ENCODE results near the gene TECPR1. TPM values are rescaled to one million over a fixed set of nuclear protein-coding genes. Genes with fewer than 3 reads are reported as not detected.
A peak's percentile ranks its signal among the peaks of the same experiment; 100 is the strongest.

The TECPR1 gene
- total RNA-seq, 1 donor from 2014 or later: 23.9 TPM

GRCh38 chr7:98285157-98286092, 33.4 kb upstream of the TECPR1 start:
- Mint-ChIP-seq H3K27ac (ENCODE audit: unreplicated experiment) (no peak overlapping the region), H3K4me1 (ENCODE audit: low read depth, unreplicated experiment) (peaks cover 24% of the 10 kb centered on the region), H3K4me3 (ENCODE audit: unreplicated experiment) (peak overlapping the region; percentile 76), H3K36me3 (ENCODE audit: low read depth, unreplicated experiment) (peaks cover 2% of the 10 kb centered on the region), H3K27me3 (ENCODE audit: low read depth, unreplicated experiment) (no peaks in the 10 kb centered on the region), H3K9me3 (ENCODE audit: unreplicated experiment) (no peaks in the 10 kb centered on the region)
- no peak for TF ChIP-seq CTCF (IDR thresholded peaks at IDR 0.05; ENCODE audit: insufficient read depth, low read depth, low read length)
- TF ChIP-seq EZH2 (IDR thresholded peaks at IDR 0.05; ENCODE audit: insufficient read depth, low read length): no peak
- no peak for DNase-seq (ENCODE audit: low read depth)
- H3K36me3 ChIP-seq (ENCODE audit: insufficient read depth, low read length): no peaks in the 10 kb centered on the region
- peak overlapping the region; percentile 95 for H3K9ac ChIP-seq (ENCODE audit: low read length)
- peak overlapping the region; percentile 17 for H3K4me3 ChIP-seq (ENCODE audit: insufficient read depth, low read depth, low read length)
- peak overlapping the region; percentile 100 for H3K4me2 ChIP-seq (ENCODE audit: low read length)
- no peak for FAIRE-seq
- H3K27ac ChIP-seq (ENCODE audit: low read depth, low read length): peak overlapping the region; percentile 65
- peaks cover 83% of the 10 kb centered on the region for H3K79me2 ChIP-seq (ENCODE audit: insufficient read depth, low read length)
- no peaks in the 10 kb centered on the region for H3K27me3 ChIP-seq (ENCODE audit: insufficient read depth, low read length)
- H3K9me3 ChIP-seq (ENCODE audit: insufficient read depth, low read depth, low read length): no peaks in the 10 kb centered on the region
- peaks cover 76% of the 10 kb centered on the region for H4K20me1 ChIP-seq (ENCODE audit: insufficient read depth, low read length)
- peaks cover 50% of the 10 kb centered on the region for H3K4me1 ChIP-seq (ENCODE audit: insufficient read depth, low read length)
- H2AFZ ChIP-seq (ENCODE audit: low read depth, low read length): no peak overlapping the region

- DNase-seq (ENCODE audit: low read depth): peak; percentile 60
- Histone ChIP-seq H3K27me3 (ENCODE audit: insufficient read depth, low read length) (no peaks in the 10 kb centered on the region), H3K4me3 (ENCODE audit: insufficient read depth, low read depth, low read length) (peak overlapping the region; percentile 84)
Measured at GRCh38 chr7:98284335-98285036, 32.5 kb upstream of the TECPR1 start.

More at GRCh38 chr7:98284335-98285036, 32.5 kb upstream of the TECPR1 start:
- H3K36me3 ChIP-seq (ENCODE audit: insufficient read depth, low read length): no peaks in the 10 kb centered on the region
- FAIRE-seq: peak; percentile 59
- Mint-ChIP-seq H3K27me3 (ENCODE audit: low read depth, unreplicated experiment) (no peaks in the 10 kb centered on the region), H3K9me3 (ENCODE audit: unreplicated experiment) (no peaks in the 10 kb centered on the region), H3K4me3 (ENCODE audit: unreplicated experiment) (peak overlapping the region; percentile 90), H3K36me3 (ENCODE audit: low read depth, unreplicated experiment) (peaks cover 2% of the 10 kb centered on the region), H3K27ac (ENCODE audit: unreplicated experiment) (peak overlapping the region; percentile 69), H3K4me1 (ENCODE audit: low read depth, unreplicated experiment) (peaks cover 24% of the 10 kb centered on the region)
- peaks cover 50% of the 10 kb centered on the region for H3K4me1 ChIP-seq (ENCODE audit: insufficient read depth, low read length)
- no peaks in the 10 kb centered on the region for H3K9me3 ChIP-seq (ENCODE audit: insufficient read depth, low read depth, low read length)
- H2AFZ ChIP-seq (ENCODE audit: low read depth, low read length): no peak overlapping the region
- peak overlapping the region; percentile 100 for H3K4me2 ChIP-seq (ENCODE audit: low read length)
- peak overlapping the region; percentile 45 for H3K27ac ChIP-seq (ENCODE audit: low read depth, low read length)
- peaks cover 78% of the 10 kb centered on the region for H3K79me2 ChIP-seq (ENCODE audit: insufficient read depth, low read length)
- peaks cover 70% of the 10 kb centered on the region for H4K20me1 ChIP-seq (ENCODE audit: insufficient read depth, low read length)
- TF ChIP-seq EZH2 (IDR thresholded peaks at IDR 0.05; ENCODE audit: insufficient read depth, low read length) (no peak), CTCF (IDR thresholded peaks at IDR 0.05; ENCODE audit: insufficient read depth, low read depth, low read length) (no peak)
- peak overlapping the region; percentile 95 for H3K9ac ChIP-seq (ENCODE audit: low read length)

All from astrocyte (in vitro differentiated cells and primary cell).